Measurements from ENCODE around the gene KCNG1.

The KCNG1 gene

DNA sequence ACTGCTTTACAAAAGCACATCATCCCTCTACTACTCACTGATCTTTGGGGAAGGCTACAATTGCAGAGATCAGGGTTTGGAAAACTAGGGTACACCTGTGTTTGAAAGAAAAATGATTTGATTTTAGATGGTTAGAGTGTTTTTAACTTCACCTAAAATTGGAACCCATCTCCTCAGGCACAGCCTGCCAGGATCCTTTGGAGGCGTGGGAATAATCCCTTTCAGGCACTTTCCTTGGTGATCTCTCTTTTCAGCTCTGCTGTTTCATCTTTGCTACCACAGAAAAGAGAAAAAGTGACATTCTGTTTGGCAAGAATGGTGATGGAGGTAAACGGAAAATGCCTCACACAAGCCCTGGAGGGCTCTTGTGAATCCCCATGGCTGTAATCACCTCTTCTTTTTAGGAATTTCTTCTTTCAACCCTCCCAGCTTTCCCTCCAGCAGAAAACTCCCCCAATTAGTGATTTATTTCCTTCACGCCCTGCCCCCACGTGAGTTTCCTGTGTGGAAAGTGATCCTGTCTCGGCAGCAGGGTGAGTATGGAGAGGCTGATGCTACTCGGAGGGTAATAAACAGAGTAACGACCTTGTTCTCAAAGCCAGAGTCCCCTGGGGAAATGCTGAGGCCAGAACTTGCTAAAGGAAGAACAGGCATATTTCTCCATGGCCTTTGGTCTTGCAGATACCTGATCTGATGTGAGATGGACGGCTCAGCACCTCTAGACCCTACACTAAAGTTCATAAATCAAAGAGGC is 9.2 kb downstream of the KCNG1 start:
- DNase-seq (ENCODE audit: low read depth) = no peak

DNA sequence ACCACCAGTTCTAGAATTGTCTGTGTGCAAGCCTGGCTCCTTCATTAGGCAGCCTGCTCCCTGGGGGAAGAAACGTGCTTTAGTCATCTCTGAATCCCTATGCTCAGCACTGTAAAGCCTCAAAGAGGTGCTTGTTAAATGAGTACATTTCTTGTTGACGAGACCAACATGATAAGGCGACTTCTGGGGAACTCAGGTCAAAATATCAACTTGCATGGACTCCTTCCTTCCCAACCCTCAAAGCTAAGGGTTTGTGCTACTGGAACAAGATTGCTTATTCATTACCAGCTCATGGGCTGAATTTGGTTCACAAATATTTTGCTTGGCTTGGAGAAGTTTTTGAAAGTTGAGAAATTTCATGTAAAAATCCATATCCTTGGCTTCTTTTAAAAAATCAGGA is 10.6 kb downstream of the KCNG1 start:
- DNase-seq (ENCODE audit: low read depth) = no peak

DNA sequence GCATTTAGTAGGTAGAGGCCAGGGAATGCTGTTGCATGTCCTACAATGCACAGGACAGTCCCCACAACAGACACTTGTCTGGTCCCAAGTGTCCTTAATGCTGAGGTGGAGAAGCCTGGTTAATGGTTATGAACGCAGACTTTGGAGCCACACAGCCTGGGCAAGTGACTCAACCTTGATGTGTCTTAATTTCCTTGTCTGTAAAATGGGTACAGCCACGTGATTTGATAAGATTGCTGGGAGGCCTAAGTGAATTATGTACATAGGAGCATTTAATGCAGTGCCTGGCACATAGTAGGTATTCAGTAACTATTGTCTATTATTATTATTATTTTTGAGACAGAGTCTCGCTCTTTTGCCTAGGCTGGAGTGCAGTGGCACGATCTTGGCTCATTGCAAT is 11.4 kb downstream of the KCNG1 start:
- no peak for DNase-seq (ENCODE audit: low read depth)

DNA sequence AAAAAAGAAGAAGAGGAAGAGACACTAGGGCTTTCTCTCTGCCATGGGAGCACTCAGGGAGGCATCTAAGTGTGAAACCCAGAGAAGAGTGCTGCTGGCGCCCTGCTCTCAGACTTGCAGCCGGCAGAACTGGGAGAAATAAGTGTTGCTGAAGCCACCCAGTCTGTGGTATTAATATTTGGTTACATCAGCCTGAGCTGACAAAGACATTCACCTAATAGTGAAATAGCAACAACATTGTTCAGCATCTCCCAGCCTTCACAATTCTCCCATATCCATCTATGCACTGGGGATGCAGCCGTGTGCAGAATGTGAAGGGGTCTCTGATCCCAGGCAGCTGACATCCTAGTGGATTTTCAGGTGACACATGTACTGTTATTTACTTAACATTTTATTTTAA is 12.0 kb downstream of the KCNG1 start:
- DNase-seq (ENCODE audit: low read depth) = no peak

- no peak for DNase-seq (ENCODE audit: low read depth)
Observed at GRCh38 chr20:51010043-51010365, 12.9 kb downstream of the KCNG1 start.

DNA sequence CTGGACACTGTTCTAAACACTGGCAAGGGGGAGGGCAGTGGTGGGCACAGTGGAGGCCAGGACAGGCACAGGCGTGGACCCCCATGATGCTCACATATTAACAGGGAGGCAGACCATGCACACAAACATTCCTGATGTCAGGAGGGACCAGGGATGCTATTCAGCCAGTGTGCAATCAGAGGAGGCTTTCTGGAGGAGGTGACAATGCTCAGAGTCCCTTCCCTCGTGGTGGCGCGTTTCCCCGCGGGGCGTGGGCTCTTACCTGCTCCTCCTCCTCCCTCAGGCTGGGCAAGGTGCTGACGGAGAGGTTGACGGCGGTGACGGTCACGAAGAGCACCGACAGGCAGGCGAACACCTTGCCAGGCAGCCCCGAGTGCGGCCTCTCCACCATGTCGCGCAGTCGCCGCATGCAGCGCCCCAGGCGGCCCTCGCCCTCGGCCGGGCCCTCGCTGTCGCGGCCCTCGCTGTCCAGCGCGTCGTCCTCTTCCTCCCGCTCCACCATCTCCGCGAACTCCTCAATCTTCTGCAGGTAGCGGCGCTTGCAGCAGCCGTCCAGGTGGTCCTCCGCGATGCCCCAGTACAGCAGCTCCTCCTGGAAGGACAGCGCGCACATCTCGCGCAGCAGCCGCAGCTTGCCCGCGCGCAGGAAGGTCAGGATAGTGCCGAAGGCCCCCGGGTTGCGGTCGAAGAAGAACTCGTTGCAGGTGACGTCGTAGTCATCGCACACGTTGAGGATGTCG is 13.4 kb downstream of the KCNG1 start:
- no peak for DNase-seq (ENCODE audit: low read depth)

GRCh38 chr20:51008718-51009117 is 14.2 kb downstream of the KCNG1 start:
- no peak for DNase-seq (ENCODE audit: low read depth)

DNA sequence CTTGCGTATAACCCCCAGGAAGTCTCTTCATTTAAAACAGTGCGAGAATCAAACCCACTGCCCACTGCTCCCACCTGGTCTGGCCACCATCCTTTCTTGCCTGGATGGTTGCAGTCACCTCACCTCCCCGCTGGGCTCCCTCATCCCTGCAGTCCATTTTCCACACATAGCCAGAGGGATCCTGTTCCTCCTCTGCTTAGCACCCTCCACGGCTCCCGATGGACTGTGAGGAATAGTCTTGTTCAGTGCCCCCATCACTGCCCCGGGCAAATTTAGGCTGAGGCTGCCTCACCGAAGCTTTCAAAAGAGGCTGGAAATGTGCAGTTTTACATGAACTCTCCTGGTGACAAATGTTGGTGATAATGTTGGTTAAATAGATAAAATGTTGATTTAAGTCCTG is 17.7 kb downstream of the KCNG1 start:
- no peak for DNase-seq (ENCODE audit: low read depth)

- no peak for DNase-seq (ENCODE audit: low read depth)
Observed at GRCh38 chr20:51004781-51005180, 18.1 kb downstream of the KCNG1 start.

DNA sequence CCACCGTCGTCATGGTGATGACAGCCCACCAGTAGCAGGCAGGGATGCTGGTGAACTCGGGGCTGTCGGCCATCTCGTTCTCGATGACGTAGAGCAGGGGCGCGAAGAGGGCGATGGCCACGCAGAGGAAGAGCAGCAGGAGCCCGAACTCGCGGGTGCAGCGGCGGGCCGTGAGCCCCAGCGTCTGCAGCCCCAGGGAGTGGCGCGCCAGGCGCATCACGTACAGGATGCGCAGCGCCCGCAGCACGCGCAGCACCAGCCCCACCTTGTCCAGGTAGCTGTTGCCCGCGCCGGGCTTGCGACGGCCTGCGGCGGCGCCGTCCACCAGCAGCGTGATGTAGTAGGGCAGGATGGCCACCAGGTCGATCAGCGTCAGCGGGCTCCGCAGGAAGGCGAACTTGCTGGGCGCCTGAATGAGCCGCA is 18.6 kb downstream of the KCNG1 start:
- DNase-seq (ENCODE audit: low read depth) = no peak

DNA sequence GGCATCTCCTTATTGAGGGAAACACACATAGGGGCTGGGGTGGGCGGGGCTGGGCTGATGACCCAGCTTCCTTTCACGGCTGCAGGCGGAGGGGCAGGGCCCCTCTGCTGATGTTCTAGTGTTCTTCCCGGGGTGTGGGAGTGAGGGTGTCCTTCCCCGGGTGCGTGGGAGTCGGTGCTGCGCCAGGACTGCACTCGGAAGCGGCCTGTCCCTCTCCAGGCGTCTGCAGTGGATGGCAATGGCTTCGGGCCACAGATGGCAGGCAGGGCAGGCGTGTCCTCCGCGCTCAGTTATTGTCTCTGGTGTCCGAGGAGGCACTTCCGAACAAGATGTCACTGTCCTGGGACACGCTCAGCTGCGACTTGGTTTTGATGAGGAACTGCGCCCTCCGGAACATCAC is 19.2 kb downstream of the KCNG1 start:
- DNase-seq (ENCODE audit: low read depth) = no peak

- no peak for DNase-seq (ENCODE audit: low read depth)
Observed at GRCh38 chr20:51002633-51003032, 20.3 kb downstream of the KCNG1 start.

- no peak for DNase-seq (ENCODE audit: low read depth)
Observed at GRCh38 chr20:51001430-51002265, 21.3 kb downstream of the KCNG1 start.

GRCh38 chr20:50999355-50999754 is 23.6 kb downstream of the KCNG1 start:
- DNase-seq (ENCODE audit: low read depth) = no peak

GRCh38 chr20:50996901-50997865 is 25.7 kb downstream of the KCNG1 start:
- DNase-seq (ENCODE audit: low read depth) = no peak

GRCh38 chr20:50995506-50995905 is 27.4 kb downstream of the KCNG1 start:
- DNase-seq (ENCODE audit: low read depth) = no peak

GRCh38 chr20:50993876-50994275 is 29.0 kb downstream of the KCNG1 start:
- no peak for DNase-seq (ENCODE audit: low read depth)

DNA sequence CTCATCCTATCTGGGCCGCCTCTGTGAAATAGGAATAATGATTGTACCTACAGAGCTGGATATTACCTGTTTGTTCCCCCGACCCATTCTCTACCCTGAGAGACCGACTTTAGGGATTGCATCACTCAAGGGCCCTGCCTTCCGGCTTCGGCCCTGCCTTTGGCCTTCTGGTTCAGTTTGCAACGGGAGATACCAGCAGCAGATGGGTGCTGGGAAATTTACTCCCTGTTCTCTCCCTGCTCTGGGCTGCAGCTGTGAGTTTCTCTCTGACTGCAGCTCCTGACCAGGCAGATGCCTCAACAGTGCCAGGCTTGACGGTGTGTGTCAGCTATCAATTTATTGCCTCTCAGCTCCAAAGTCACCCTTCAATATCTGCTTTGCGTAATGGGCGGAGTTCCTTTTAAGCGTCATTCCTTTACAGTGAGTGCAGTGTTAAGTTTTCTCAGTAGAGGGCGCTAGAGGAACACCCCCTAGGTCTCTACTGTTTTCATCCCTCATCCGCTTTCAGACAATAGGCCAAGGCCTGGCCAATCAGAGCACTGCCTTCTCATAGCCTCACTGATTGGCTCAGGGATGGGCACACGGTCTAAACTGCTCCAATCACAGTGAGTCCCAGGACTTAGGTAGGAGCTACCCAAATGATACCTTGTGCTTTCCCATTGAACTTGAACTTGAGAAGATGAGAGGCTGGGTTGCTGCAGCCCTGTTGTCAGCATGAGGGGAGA is 30.0 kb downstream of the KCNG1 start:
- DNase-seq (ENCODE audit: low read depth) = peak; percentile 48

- DNase-seq (ENCODE audit: low read depth) = no peak
Observed at GRCh38 chr20:50992336-50992732, 30.6 kb downstream of the KCNG1 start.

DNA sequence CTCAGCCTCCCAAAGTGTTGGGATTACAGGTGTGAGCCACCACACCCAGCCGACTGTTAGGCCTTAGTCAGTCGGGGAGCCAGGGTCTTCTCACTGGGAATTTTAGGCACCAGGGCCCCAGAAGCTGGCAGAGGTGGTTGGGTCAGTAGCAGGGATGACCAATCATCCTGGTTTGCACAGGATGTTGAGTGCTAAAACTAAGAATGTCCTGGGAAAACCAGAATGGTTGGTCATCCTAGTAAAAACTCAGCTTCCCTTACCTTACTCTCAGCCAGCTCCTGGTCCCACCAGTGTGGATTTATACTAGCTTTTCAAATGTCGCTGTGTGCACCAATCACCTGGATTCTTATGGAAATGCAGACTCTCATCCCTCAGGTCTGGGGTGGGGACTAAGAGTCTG is 31.8 kb downstream of the KCNG1 start:
- no peak for DNase-seq (ENCODE audit: low read depth)

Measured in non-pigmented ciliary epithelial cell (primary cell).